NCI-H2227 treated with DMSO at 0.1 percent for 48 hours (cell line): ENCODE results near the gene MAD1L1.
A peak's percentile ranks its signal among the peaks of the same experiment; 100 is the strongest.

Experiments used
- DNase-seq: peaks from one replicate; lab custom pipeline; 2025; lab: John Stamatoyannopoulos, UW

MAD1L1 gene

DNA sequence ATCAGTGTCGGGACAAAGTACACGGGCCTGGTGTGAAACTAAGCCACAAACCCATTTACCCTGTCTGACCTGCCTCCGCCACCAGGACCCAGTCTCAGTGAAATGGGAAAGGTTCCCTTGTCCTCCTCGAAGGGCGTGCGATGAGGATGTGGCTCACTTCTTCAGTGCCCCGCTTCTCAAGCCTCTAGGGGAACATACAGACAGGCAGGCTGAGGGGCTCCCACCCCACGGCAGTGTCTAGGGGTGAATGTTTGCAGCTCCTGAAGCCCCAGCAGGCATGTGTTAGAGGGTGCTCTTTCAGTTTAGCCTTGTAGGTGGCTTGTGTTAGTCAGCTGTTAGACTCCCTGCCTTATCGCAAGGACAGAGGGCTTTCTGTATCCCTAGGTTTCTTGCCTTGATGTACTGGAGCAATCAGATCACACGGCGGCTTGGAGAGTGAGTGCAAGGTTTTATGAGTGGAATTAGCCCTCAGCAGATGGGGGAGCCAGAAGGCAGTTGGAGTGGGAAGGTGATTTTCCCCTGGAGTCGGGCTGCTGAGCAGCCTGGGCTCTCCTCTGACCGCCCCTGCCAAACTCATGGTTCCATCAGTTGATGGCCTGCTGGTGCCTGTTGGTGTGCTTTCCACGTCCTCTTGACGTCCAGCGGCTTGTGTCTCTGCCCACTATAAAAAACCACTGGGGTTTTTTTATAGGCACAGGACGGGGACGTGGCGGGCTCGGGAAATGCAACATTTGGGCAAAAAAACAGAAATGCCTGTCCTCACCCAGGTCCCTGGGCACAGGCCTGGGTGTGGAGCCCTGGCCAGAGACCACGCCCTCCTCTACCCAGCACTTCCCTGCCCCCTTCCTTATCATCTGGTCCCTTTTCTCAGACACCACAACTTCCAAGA, 10.0 kb upstream of the MAD1L1 start:
- peak; percentile 18 for DNase-seq

DNA sequence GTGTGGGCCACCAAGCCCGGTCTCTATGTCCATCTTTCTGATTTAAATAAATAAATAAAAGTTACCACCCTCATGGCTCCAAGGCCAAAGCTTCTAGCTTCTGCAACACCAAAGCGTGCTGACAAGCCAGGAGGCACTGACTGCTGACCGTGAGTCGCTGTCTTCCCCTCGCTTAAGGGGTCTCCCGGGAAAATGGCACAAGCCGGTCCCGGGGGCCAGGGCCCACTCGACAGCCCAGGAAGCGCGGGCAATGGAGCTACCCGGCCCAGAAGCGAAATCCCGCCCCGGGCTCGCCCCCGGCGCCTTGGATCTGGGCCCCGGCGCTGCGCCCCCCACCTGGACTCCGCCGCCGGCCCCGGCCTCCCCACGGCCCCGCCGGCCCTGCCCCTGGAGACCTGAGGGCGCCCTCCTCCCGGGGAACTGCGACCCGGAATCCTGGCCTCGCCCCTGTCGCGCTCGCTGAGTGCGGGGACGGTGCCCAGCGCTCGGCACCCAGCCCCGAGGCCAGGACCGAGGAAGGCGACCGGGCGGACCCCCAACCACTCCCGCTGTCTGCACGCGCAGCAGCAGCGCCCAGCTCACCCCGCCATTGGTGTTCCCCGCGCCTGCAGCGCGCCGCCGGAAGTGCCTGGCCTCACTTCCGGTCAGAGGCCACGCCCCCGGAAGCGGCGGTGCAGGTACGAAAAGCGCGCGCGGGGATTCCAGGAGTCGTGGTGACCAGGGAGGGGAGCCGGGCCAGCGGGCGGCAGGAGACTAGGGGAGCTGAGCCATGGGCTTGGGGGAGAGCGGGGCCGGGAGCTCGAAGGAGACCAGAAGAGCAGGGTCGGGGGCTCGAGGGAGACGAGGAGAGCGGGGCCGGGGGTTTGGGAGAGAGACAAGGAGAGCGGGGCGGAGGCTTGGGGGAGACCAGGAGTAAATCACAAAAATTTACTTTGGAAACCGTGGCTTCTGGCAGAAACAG, 9.1 kb upstream of the MAD1L1 start, which contains the start of the genes MRM2 and NUDT1:
Gene MRM2, minus strand, starts transcription at position 626 of the 961 bp plus-strand sequence. Its CDS starts 36 bp downstream, at position 590.
Gene NUDT1, plus strand, starts transcription at position 647 of the 961 bp plus-strand sequence. CDS start 2,349 bp downstream, outside the sequence.
- peak; percentile 59 for DNase-seq

DNA sequence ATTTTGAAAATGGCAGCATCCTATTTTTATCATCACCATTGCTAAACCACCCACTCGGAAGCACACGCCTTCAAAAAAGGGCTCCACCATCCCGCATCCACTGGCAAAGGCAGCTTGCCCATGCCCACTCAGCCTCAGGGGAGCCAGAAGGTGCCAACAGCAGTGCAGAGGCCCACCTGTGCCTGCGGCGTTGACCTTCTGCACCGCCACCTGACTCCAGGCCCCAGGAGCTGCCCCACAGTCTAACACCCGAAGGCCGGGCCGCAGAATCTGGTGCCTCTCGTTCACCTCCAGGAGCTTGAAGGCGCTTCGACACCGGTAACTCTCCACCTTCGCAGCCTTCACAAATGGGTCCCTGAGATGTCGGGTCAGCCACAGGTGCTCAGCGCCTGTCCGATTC, 6.5 kb upstream of the MAD1L1 start:
- no peak for DNase-seq

DNA sequence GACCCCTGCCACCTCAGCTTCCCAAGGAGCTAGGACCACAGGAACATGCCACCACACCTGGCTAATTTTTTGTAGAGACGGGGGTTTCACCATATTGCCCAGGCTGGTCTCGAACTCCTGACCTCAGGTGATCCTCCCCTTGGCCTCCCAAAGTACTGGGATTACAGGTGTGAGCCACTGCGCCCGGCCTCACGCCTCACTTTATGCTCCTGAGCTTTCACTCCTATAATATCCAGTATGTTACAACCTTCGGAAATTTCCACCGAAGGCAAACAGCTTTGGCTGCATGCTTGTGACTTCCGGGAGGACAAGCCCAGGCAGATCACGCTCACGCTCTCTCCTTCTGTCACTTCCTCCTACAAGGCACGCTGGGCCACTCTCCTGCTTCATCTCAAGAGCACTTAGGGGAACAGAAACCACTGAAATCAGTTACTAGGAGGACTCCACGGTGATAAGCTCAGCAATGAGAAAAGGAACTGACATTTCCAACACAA, 4.4 kb upstream of the MAD1L1 start:
- DNase-seq, result no peak

DNA sequence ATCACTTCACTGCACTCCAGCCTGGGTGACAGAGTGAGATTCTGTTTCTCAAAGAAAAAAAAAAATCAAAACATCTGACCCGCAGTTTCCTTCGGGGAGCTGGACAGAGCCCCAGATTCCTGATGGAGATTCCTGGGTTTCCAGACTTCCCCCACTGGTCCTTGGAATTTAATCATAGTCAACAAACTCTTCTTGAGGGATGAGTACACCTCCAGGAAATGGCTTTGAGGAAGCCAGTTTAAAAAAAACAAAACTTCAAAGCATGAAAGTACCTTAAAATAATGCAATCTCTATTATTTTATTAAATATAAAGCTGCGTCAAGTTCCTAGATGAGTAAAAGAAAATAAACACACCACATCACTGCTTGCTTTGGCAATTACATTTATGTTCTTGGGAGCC, 1.2 kb upstream of the MAD1L1 start:
- DNase-seq, result no peak

DNA sequence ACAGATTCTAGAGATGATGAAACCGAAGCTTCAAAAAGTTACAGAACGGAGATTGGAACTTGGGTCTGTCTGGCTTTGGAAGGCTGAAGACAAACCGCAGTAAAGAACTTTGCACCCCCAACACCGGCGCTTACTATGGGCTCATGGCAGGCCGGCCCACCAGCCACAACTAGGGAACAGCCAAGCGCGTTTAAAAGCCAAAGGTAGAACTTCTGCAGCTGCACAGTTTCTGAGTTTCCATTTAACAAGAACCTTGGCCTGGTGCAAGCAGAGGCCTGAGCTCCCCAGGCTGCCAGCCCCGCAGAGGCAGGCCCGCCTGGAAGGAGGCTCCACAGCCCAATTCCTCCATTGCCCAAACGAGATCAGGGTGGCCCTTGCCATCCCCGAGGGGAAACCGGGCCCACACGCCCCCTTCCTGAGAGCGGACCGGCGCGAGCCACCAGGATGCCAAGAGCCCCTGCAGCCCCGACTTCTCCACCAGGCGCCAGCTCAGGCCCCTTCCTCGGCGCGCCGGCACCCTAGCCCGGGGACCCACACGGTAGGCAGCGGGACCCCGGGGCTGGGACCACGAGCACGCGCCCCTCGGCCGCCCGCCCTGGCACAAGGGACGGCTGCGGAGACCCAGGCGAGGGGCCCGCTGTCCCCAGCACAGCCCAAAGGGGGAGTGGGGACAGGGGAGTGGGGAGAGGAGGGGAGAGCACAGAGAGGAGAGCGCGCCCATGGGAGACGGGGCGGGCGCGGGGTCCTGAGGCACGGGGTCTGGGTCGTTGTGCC, 566 bp downstream of the MAD1L1 start:
- DNase-seq, result peak; percentile 2

DNA sequence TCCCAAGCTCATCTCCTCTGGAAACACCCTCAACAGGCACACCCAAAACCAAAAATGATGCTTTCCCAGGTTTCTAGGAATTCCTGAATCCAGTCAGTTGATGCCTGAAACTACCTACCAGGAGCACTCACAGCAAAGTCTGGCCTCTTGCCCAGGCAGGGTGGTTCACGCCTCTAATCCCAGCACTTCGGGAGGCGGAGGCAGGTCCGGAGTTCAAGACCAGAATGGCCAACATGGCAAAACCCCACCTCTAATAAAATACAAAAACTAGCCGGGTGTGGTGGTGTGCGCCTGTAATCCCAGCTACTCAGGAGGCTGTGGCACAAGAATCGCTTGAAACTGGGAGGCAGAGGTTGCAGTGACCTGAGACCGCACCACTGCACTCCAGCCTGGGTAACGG, 1.9 kb downstream of the MAD1L1 start:
- DNase-seq, result no peak

DNA sequence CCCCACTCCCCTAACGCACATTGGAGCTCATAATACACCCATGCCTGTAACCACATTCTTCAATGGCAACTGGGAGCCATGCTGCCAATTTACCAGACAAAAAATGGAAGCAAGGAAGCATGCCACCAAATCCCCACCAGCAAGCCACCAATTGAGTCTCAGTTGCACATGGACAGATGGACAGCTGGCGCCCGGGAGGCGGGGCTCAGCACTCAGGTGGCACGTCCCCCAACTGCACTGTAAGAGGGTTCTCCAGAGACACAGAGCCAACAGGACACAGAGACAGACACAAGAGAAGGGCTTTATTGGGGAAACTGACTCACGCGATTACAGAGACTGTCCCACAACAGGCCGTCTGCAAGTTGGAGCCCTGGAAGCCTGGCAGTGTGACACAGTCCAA, 2.5 kb downstream of the MAD1L1 start:
- DNase-seq, result no peak

DNA sequence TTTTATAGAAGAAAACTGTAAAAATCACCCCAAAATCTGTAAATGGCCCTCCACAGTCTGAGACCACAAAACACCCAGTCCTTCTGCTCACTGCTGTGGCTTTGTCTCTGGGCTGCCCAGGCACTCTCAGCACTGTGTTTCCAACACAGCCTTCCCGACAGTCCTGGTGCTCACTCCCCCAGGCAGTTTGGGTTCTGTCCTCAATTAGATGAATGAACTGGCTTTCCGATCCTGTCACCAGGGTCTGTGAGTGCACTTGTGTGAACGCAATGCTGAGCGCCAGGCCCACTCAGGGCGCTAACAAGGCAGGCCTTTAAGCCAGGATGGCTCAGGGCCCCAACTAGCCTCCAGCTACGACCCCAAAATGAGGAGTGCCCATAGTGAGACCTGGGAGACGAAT, 3.3 kb downstream of the MAD1L1 start:
- DNase-seq, result no peak

DNA sequence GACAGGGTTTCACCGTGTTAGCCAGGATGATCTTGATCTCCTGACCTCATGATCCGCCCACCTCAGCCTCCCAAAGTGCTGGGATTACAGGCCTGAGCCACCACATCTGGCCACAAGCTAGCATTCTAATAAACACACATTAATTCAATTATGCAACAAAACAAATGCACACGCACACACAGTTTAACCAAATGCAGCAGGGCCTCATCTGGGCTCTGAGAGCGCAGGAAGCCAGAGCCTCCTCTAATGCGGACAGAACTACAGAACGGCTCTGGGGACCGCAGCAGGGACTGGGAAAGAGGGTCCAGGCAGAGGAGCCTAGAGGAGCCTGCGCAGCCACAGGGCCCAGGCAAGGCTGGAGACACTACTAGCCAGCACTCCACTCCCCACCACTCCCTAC, 3.8 kb downstream of the MAD1L1 start:
- no peak for DNase-seq

DNA sequence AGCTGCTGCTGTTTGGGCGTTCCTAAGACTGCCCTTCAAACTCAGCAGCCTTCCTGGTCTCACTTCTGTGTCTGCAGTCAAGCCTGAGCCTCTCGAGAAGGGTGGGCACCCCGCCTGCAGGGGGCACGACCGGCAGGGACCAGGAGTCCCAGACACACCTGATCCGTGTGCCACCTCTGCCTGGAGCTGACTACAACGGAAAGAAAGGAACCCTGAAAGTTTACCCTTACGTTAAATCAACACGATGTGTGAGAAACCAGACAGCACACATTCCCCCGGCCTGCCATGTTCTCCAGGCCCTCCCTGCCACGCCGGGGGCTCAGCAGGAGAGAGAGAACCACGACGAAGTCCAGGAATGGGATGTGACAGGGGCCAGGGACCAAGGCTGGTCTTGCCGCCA, 5.0 kb downstream of the MAD1L1 start:
- no peak for DNase-seq

DNA sequence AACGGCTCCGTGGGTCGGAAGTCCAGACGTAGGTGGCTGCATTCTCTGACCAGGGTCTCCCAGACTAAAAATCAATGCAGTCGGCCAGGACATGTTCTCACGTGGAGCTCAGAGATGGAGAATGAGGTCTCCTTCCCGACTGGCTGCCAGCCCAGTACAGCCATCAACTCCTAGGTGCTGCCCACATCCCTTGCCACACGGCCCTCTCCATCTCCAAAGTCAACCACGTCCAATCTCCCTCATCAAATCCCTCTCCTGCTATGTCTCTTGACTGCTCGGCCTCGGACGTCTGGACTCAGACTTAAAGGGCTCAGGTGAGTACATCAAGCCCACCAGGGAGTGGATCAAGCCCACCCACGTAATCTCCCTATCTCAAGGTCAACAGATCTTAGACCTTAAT, 6.9 kb downstream of the MAD1L1 start:
- no peak for DNase-seq

DNA sequence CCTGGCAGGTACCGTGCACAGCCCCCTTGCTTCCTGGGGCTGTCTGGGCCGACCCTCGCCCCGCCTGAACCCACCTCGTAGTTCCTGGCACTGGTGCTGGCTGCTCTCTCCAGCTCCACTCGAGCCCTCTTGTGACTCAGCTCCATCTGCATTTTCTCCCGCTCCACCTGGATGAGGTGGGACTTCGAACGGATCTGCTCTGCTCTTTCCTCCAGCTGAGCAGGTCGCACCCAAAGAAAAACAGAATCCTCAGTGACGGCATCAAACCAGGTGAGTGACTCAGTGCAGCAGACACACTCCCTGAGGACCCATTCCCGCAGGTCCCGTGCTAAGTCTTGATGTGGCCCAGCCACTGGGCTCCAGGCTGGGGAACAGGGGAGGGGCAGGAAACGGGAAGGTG, 7.4 kb downstream of the MAD1L1 start:
- DNase-seq, result no peak

DNA sequence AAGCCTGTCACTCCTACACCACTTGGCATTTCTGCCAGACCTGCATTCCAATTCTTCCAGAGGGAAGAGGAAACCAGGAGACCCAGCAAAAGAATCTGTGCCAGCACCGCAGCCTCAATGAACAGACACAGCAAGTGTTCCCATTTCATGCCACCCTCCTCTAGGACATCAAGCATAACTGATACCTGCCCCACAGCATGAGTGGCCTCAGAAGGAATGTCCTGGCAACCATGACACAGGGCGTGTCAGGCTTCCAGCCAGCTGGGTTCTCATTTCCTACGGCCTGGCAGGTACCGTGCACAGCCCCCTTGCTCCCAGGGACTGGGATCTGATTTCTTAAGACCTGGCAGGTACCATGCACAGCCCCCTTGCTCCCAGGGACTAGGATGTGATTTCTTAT, 7.8 kb downstream of the MAD1L1 start:
- DNase-seq, result no peak

DNA sequence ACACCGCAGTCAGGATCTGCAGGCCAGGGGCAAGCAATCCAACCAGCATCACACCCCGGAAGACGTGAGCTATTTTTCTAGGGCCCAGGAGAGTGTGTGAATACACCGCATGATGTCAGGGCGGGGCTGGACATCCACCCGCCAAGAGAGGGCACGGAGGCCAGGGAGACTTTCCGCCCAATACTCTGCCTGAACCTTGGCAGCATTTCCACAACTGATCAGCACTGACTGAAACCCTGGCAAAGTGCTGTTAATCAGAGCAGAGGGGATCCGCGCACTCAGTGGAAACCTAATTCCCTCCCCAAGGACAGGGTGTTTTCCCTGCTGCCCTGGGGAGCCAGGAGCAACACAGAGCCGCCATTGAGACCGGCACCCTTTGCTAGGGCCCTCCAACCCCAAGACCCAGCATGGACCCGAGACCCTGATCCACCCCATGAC, 8.2 kb downstream of the MAD1L1 start:
- DNase-seq, result no peak

DNA sequence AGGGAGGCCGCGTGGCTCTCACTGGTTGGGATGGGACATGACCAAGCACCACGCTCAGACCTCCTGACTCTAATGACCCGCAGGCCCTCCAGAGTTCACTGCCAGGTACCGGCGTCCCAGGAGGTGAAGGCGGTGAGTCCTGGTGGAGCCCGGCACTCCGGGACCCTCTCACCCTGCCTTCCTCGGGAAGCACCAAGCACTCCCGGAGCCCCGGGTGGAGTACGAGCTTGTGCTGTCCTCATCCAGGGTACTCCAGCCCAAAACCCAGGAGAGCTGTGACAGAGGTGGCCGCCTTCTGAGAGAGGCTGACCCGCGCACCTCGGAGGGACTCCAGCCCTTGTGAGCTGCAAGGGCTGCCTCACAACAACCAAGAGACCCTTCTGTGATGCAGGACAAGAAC, 9.4 kb downstream of the MAD1L1 start:
- no peak for DNase-seq

DNA sequence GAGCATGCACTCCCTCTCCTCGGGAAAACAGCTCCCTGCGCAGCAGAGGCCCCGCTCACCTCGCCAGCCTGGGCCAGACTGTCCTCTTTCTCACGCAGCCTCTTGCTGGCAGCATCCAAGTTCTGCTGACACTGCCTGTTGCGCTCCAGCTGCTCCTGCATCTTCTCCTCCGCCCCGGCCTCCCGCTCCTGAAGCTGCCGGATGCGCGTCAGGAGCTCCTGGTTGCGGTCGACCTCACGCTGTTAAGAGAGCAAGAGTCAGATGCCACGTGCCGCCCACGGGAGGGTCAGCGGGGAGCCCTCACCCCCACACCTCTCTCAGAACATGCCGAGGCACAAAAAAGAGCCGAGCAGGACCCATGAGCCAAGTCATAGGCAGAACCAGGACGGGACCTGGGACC, 10.2 kb downstream of the MAD1L1 start:
- no peak for DNase-seq

DNA sequence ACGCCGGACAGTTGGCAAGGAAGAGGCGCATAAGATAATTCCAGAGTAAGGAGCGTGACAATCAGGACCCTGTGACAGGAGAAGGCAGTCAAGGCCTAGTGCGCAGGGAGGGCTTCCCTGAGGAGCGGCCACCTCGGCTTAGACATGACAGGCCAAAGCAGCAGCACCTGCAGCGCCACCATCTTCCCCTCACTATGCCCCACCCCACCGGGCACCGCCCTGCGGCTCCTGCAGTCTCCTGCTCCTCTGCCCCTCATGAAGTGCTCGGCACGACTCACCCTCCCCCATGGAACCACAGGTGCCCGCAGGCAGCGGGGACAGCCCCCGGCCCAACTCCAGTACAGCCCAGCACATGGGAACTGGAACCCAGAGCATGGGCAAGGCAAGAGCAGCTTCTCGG, 11.8 kb downstream of the MAD1L1 start:
- no peak for DNase-seq

DNA sequence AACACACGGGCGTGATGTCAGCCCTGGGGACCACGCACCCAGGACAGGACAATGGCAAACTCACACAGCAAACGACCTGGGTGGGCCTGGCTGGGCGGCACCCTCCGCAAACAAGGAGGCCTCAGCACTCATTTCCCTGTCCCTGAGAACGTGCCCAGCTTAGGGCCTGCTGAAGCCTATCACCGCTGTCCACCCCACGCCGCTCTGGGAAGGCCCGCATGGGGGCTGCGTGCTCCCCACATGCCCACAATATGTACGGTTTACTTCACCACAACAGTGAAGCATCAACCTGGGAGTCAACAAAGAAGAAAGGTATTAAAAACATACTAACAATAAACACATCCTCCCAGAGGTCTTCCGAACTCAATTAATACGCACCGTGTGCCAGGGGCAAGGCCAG, 12.2 kb downstream of the MAD1L1 start:
- DNase-seq, result no peak

DNA sequence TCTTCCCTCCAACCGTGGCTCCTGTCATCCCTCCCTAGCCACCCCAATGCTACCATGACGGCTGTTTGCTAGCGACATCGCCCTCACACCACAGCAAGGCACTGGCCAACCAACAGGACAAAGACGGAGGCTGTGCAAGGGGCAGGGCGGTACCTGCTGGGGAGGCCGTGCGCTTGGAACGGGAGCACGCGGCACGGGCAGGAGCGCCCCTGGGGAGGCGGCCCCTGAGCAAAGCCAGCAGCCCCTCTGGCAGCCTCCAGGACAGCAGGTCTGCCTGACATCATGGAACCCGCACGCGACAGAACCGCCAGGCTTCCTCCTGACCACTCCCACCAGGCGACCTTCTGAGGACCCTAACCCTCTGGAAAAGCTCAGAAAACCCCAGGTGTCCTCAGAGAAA, 12.7 kb downstream of the MAD1L1 start:
- no peak for DNase-seq

DNA sequence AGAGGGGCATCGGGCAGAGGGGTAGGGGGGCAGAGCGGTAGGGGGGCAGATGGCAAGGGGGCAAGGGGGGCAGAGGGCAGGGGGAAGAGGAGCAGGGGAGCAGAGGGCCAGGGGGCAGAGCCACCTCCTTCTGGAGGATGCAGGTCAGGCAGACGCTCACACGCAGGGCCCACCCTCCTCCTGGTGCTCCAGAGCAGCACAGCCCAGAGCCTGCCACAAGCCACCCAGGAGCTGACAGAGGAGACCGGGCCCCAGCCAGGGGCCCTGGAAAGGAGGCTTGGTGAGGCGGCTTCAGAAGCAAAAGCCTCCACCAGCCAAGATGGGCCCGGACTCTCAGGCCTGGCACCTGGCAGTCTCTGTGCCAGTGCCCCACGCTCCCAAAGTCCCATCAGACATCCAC, 13.1 kb downstream of the MAD1L1 start:
- DNase-seq, result no peak

DNA sequence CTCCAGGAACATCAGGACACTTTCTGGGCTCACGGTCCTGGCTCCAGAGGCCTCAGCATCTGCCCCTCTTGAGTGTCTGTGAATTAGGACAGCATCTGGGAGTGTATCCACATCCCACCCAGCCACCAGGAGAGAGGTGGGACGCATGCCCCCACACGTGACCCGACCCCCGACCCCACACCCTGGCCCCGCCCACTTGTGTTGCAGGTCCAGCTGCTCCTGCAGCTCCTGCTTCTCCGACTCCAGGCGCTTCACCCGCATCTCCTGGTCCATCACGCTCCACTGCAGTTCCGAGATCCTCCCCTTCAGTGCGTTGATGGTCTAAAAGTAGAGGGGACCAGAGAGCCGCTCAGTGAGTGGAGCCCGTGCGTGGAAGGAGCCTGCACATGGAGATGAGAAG, 13.6 kb downstream of the MAD1L1 start:
- DNase-seq, result no peak
